IMR-90 (cell line): Measurements from ENCODE around the gene PYDC2. TPM values are rescaled to one million over a fixed set of nuclear protein-coding genes. Genes with fewer than 3 reads are reported as not detected.

Source experiments
- ATAC-seq: fragments of 200-7000 bp; cut with Tn5 transposase; 2 replicates; pipeline ENCODE4 v1.9.1; 2020; ENCODE audit warnings: low read depth, mild to moderate bottlenecking, moderate library complexity
- BruUV-seq: library from RNA; stranded (reverse); fragments of 400-500 nt; replicated peaks from 2 replicates; lab custom pipeline; 2021; lab: Mats Ljungman, UMichigan
- CTCF ChIA-PET: fragments of 300-600 bp; formaldehyde crosslinking; extraction: SDS; loops from one replicate; lab custom pipeline; 2021; ENCODE audit warnings: antibody characterized with exemption; lab: Yijun Ruan, JAX
- POLR2A ChIA-PET: fragments of 300-600 bp; sonication (Branson Sonifier 250); formaldehyde crosslinking; loops from one replicate; lab custom pipeline; 2022; ENCODE audit warnings: antibody characterized with exemption; ENCODE audit not compliant: unreplicated experiment; lab: Charles Lee
- DNase-seq: peaks from one replicate; pipeline ENCODE4 v3.0.0; 2013
- H2AFZ ChIP-seq: replicated peaks from 2 replicates; pipeline ENCODE3; 2013; ENCODE audit warnings: low read length, mild to moderate bottlenecking; ENCODE audit not compliant: poor library complexity
- H2AK5ac ChIP-seq: 2 replicates; pipeline ENCODE4 v1.6.1; 2013; ENCODE audit warnings: low read depth, low read length, inconsistent platforms
- H2AK9ac ChIP-seq: replicated peaks from 2 replicates; pipeline ENCODE3; 2013; ENCODE audit warnings: mild to moderate bottlenecking, low read depth, low read length, moderate library complexity; ENCODE audit not compliant: poor library complexity
- H2BK120ac ChIP-seq: 2 replicates; pipeline ENCODE4 v1.6.1; 2013; ENCODE audit warnings: low read depth, low read length, inconsistent platforms
- H2BK15ac ChIP-seq: 3 replicates; pipeline ENCODE4 v1.6.1; 2013; ENCODE audit warnings: low read depth, low read length, inconsistent platforms
- H2BK20ac ChIP-seq: 2 replicates; pipeline ENCODE4 v1.6.1; 2013; ENCODE audit warnings: low read depth, mild to moderate bottlenecking, inconsistent platforms, low read length, moderate library complexity
- H2BK5ac ChIP-seq: 2 replicates; pipeline ENCODE4 v1.6.1; 2013; ENCODE audit warnings: mild to moderate bottlenecking, low read depth, low read length, inconsistent platforms; ENCODE audit not compliant: poor library complexity, severe bottlenecking
- H3K14ac ChIP-seq: replicated peaks from 2 replicates; pipeline ENCODE4 v1.6.1; 2013; ENCODE audit warnings: low read depth, low read length, inconsistent platforms
- H3K18ac ChIP-seq: 2 replicates; pipeline ENCODE4 v1.6.1; 2013; ENCODE audit warnings: low read depth, low read length, control low read depth
- H3K23ac ChIP-seq: 2 replicates; pipeline ENCODE4 v1.6.1; 2013; ENCODE audit warnings: low read depth, low read length, inconsistent platforms
- H3K27ac ChIP-seq: 2 replicates; pipeline ENCODE4 v1.5.1; 2013; ENCODE audit warnings: mild to moderate bottlenecking, control low read depth, low read length; ENCODE audit not compliant: insufficient read depth
- H3K27me3 ChIP-seq: 2 replicates; pipeline ENCODE4 v1.6.1; 2013; ENCODE audit warnings: low read length; ENCODE audit not compliant: control insufficient read depth, insufficient read depth
- H3K36me3 ChIP-seq: 2 replicates; pipeline ENCODE4 v1.6.1; 2013; ENCODE audit warnings: low read length, mixed read lengths; ENCODE audit not compliant: control insufficient read depth, insufficient read depth
- H3K4ac ChIP-seq: 2 replicates; pipeline ENCODE4 v1.6.1; 2013; ENCODE audit warnings: low read depth, low read length, inconsistent platforms
- H3K4me1 ChIP-seq: 2 replicates; pipeline ENCODE4 v1.6.1; 2013; ENCODE audit warnings: low read length, mixed read lengths; ENCODE audit not compliant: control insufficient read depth, insufficient read depth
- H3K4me2 ChIP-seq: 2 replicates; pipeline ENCODE4 v1.6.1; 2013; ENCODE audit warnings: low read depth, mild to moderate bottlenecking, control low read depth, low read length, moderate library complexity
- H3K4me3 ChIP-seq: 2 replicates; pipeline ENCODE4 v1.5.1; 2013; ENCODE audit warnings: low read depth, mild to moderate bottlenecking, control low read depth, low read length, moderate library complexity; ENCODE audit not compliant: insufficient read depth
- H3K56ac ChIP-seq: 2 replicates; pipeline ENCODE4 v1.6.1; 2013; ENCODE audit warnings: low read length, inconsistent platforms; ENCODE audit not compliant: insufficient read depth; ENCODE audit errors: extremely low read depth
- H3K79me1 ChIP-seq, 2 experiments: 2 replicates each; pipeline ENCODE4 v1.6.1; 2013; ENCODE audit warnings: low read length in 2 of 2, inconsistent platforms in 1 of 2, low read depth in 1 of 2
- H3K9ac ChIP-seq: 2 replicates; pipeline ENCODE4 v1.6.1; 2013; ENCODE audit warnings: low read depth, low read length, control low read depth
- H3K9me1 ChIP-seq: 2 replicates; pipeline ENCODE4 v1.6.1; 2013; ENCODE audit warnings: low read length, inconsistent platforms; ENCODE audit not compliant: insufficient read depth
- H3K9me3 ChIP-seq: 2 replicates; pipeline ENCODE4 v1.6.1; 2013; ENCODE audit warnings: low read length; ENCODE audit not compliant: control insufficient read depth, insufficient read depth
- H4K20me1 ChIP-seq: 2 replicates; pipeline ENCODE4 v1.6.1; 2013; ENCODE audit warnings: low read length, inconsistent platforms; ENCODE audit not compliant: insufficient read depth
- H4K5ac ChIP-seq: 2 replicates; pipeline ENCODE4 v1.6.1; 2013; ENCODE audit warnings: mild to moderate bottlenecking, low read depth, low read length, control low read depth
- H4K8ac ChIP-seq, 2 experiments: 2 replicates each; pipeline ENCODE4 v1.6.1; 2013; ENCODE audit warnings: low read depth in 2 of 2, low read length in 2 of 2, control low read depth in 1 of 2, inconsistent platforms in 1 of 2
- H4K91ac ChIP-seq: 2 replicates; pipeline ENCODE4 v1.6.1; 2013; ENCODE audit warnings: low read depth, low read length, inconsistent platforms; ENCODE audit not compliant: insufficient read depth
- BHLHE40 ChIP-seq: fragments of 150-350 bp; IDR thresholded peaks from 2 replicates; pipeline ENCODE4 v1.6.1; 2016; ENCODE audit warnings: mild to moderate bottlenecking, low read depth, low read length
- CEBPB ChIP-seq: IDR thresholded peaks from 2 replicates; pipeline ENCODE4 v1.6.1; 2012; ENCODE audit warnings: low read depth, low read length, improper control_type of control experiment
- CHD1 ChIP-seq: IDR thresholded peaks from 2 replicates; pipeline ENCODE4 v1.6.1; 2012; ENCODE audit warnings: low read depth, low read length, improper control_type of control experiment
- CTCF ChIP-seq: conservative IDR thresholded peaks from 2 replicates; pipeline ENCODE4 v1.5.1; 2012; ENCODE audit warnings: mild to moderate bottlenecking, low read depth, low read length, improper control_type of control experiment
- ELK1 ChIP-seq: fragments of 150-350 bp; IDR thresholded peaks from 2 replicates; pipeline ENCODE4 v1.6.1; 2016; ENCODE audit warnings: low read depth, mild to moderate bottlenecking, low read length, moderate library complexity, borderline replicate concordance
- FOS ChIP-seq: fragments of 150-350 bp; IDR thresholded peaks from 2 replicates; pipeline ENCODE4 v1.6.1; 2016; ENCODE audit warnings: low read depth, low read length
- MAFK ChIP-seq: IDR thresholded peaks from 2 replicates; pipeline ENCODE4 v1.6.1; 2012; ENCODE audit warnings: low read depth, low read length, improper control_type of control experiment
- MAZ ChIP-seq: IDR thresholded peaks from 2 replicates; pipeline ENCODE4 v1.6.1; 2012; ENCODE audit warnings: low read depth, mild to moderate bottlenecking, low read length, improper control_type of control experiment, moderate library complexity, borderline replicate concordance
- MXI1 ChIP-seq: IDR thresholded peaks from 2 replicates; pipeline ENCODE4 v1.6.1; 2012; ENCODE audit warnings: low read depth, mild to moderate bottlenecking, low read length, moderate library complexity, borderline replicate concordance
- NFE2L2 ChIP-seq: fragments of 150-350 bp; IDR thresholded peaks from 2 replicates; pipeline ENCODE4 v1.6.1; 2016; ENCODE audit warnings: low read depth, mild to moderate bottlenecking, low read length
- POLR2A ChIP-seq: IDR thresholded peaks from 2 replicates; pipeline ENCODE4 v1.6.1; 2012; ENCODE audit warnings: mild to moderate bottlenecking, low read depth, low read length
- RAD21 ChIP-seq: IDR thresholded peaks from 2 replicates; pipeline ENCODE4 v1.6.1; 2012; ENCODE audit warnings: low read length, improper control_type of control experiment
- RCOR1 ChIP-seq: IDR thresholded peaks from 2 replicates; pipeline ENCODE4 v1.6.1; 2012; ENCODE audit warnings: mild to moderate bottlenecking, low read length, improper control_type of control experiment; ENCODE audit not compliant: insufficient replicate concordance
- RFX5 ChIP-seq: IDR thresholded peaks from 2 replicates; pipeline ENCODE4 v1.8.0; 2012; ENCODE audit warnings: low read depth, mild to moderate bottlenecking, low read length, moderate library complexity
- SMC3 ChIP-seq: fragments of 150-350 bp; IDR thresholded peaks from 2 replicates; pipeline ENCODE4 v1.6.1; 2016; ENCODE audit warnings: low read depth, mild to moderate bottlenecking, antibody characterized with exemption, low read length, moderate library complexity
- USF2 ChIP-seq: fragments of 150-350 bp; IDR thresholded peaks from 2 replicates; pipeline ENCODE4 v1.6.1; 2017; ENCODE audit warnings: mild to moderate bottlenecking, antibody characterized with exemption, low read length, low read depth
- WGBS, 2 experiments: methylation state at CpG; one replicate each; pipeline versions ENCODE4 v1.1.5 to v1.1.7; 2013; ENCODE audit warnings: missing lambda C conversion rate in 2 of 2; ENCODE audit not compliant: insufficient read length in 1 of 2; ENCODE audit errors: extremely low coverage in 2 of 2; 5-methylcytosine and 5-hydroxymethylcytosine counted together
- dilution Hi-C: fragments of 300-500 bp; cut with HindIII; formaldehyde crosslinking; loops from one replicate; pipeline ENCODE4 v1.14.3; 2018; ENCODE audit warnings: low sequenced_read_pairs; ENCODE audit not compliant: unreplicated experiment
- in situ Hi-C: fragments of 300-500 bp; cut with MboI; formaldehyde crosslinking; loops from 3 replicates; pipeline ENCODE4 v1.14.3; 2019; ENCODE audit warnings: low sequenced_read_pairs, inconsistent platforms, mixed read lengths
- intact Hi-C: fragments of 100-400 bp; cut with micrococcal nuclease; formaldehyde crosslinking; loops from 2 replicates; pipeline ENCODE4 v1.10.0; 2022
- polyA plus RNA-seq, 3 experiments: library from polyadenylated mRNA; depleted of rRNA; stranded (reverse); fragments of >200 nt; gene quantifications; 2 replicates each; pipeline ENCODE4 v1.2.3, GENCODE V29; 2012; ENCODE audit warnings: low replicate concordance in 1 of 3
- total RNA-seq: library from RNA; depleted of rRNA; stranded (reverse); fragments of >200 nt; gene quantifications from 2 replicates; pipeline ENCODE4 v1.2.3, GENCODE V29; 2012

PYDC2 gene
- total and polyA plus RNA-seq, 2 of the 4 experiments (the other 2 are of a cell fraction): not detected

GRCh38 chr3:191420771-191421170, 40.2 kb upstream of the PYDC2 start:
- Histone ChIP-seq H2BK20ac (no peak overlapping the region), H3K79me1 (no peaks in the 10 kb centered on the region), H3K9me3 (no peaks in the 10 kb centered on the region), H3K9me1 (no peaks in the 10 kb centered on the region), H3K27ac (no peak overlapping the region), H2AK9ac (no peak overlapping the region), H4K20me1 (no peaks in the 10 kb centered on the region), H3K4me3 (no peak overlapping the region), H3K9ac (no peak overlapping the region), H2BK15ac (no peak overlapping the region), H4K8ac (no peak overlapping the region), H3K56ac (no peak overlapping the region), H3K4me1 (no peaks in the 10 kb centered on the region), H2AK5ac (no peak overlapping the region), H3K23ac (no peak overlapping the region), H2BK120ac (no peak overlapping the region), H3K36me3 (no peaks in the 10 kb centered on the region), H4K5ac (no peak overlapping the region), H3K14ac (no peak overlapping the region), H3K18ac (no peak overlapping the region), H2AFZ (no peak overlapping the region), H2BK5ac (no peak overlapping the region), H3K4ac (no peak overlapping the region), H4K91ac (no peak overlapping the region), H3K4me2 (no peak overlapping the region), H3K27me3 (no peaks in the 10 kb centered on the region; the same call in 1 of the 2 replicates)
- dilution Hi-C loops: no loop called here
- CTCF ChIA-PET: interaction anchor here (1.7 kb wide), 1 partner anchor 1024 kb away, joined by 5 read pairs; no protein-coding TSS in a partner anchor
- WGBS, 2 experiments: no CpG with 5 or more reads among the region's 2 CpGs
- no TSS peak for BruUV-seq
- ATAC-seq (no peak), DNase-seq (no peak)
- POLR2A ChIA-PET: no interaction called here
- in situ Hi-C loops: no loop called here
- no peak for TF ChIP-seq CTCF
- TF ChIP-seq MAZ: no peak
- no peak for TF ChIP-seq NFE2L2
- no peak for TF ChIP-seq POLR2A
- TF ChIP-seq MAFK: no peak
- TF ChIP-seq BHLHE40: no peak
- TF ChIP-seq CEBPB: no peak
- TF ChIP-seq FOS: no peak
- TF ChIP-seq USF2: no peak
- no peak for TF ChIP-seq MXI1
- no peak for TF ChIP-seq RAD21
- no peak for TF ChIP-seq CHD1
- no peak for TF ChIP-seq RFX5
- no peak for TF ChIP-seq ELK1
- no peak for TF ChIP-seq SMC3
- TF ChIP-seq RCOR1: no peak
- intact Hi-C loops: no loop called here
